ENCODE results near the gene FAM149B1. TPM values are rescaled to one million over a fixed set of nuclear protein-coding genes. Genes with fewer than 3 reads are reported as not detected.

FAM149B1 gene
- total RNA-seq, 1 experiment from 2014 or later: 17.5 TPM

GRCh38 chr10:73262880-73263555, 95.1 kb downstream of the FAM149B1 start:
- RAD21 ChIA-PET (ENCODE audit: low non-redundant PET in 1 of 2, low total read pairs in 2 of 2, uncharacterized antibody in 2 of 2, unreplicated experiment in 2 of 2): no interaction called here
- BruUV-seq (replicated peaks): no TSS peak
- Histone ChIP-seq H3K36me3 (ENCODE audit: control insufficient read depth in 1 of 2, insufficient read depth in 2 of 2, low read length in 2 of 2) (no peaks in the 10 kb centered on the region), H3K4me3 (replicated peaks in 1 of 2; ENCODE audit: low read depth in 1 of 2, low read length in 2 of 2) (no peak overlapping the region), H3K4me2 (ENCODE audit: low read length) (no peak overlapping the region), H2AFZ (ENCODE audit: low read depth, low read length, poor library complexity, severe bottlenecking) (no peak overlapping the region), H3K9me2 (ENCODE audit: insufficient read depth) (no peaks in the 10 kb centered on the region), H3K27me3 (ENCODE audit: insufficient read depth, low read length) (no peaks in the 10 kb centered on the region), H4K20me1 (ENCODE audit: insufficient read depth) (no peaks in the 10 kb centered on the region), H3K9ac (ENCODE audit: low read length) (no peak overlapping the region), H3K79me2 (ENCODE audit: insufficient read depth, low read length) (no peaks in the 10 kb centered on the region), H3K4me1 (ENCODE audit: control insufficient read depth in 1 of 2, insufficient read depth in 2 of 2, low read length in 2 of 2) (peaks cover 13 to 23% of the 10 kb centered on the region in 2 experiments), H3K9me3 (ENCODE audit: control insufficient read depth in 1 of 2, insufficient read depth in 1 of 2, low read depth in 1 of 2, low read length in 2 of 2) (no peaks in the 10 kb centered on the region), H3K27ac (ENCODE audit: low read depth, low read length) (no peak overlapping the region)
- intact Hi-C loops (cut with micrococcal nuclease): loop anchor here (5.0 to 10.0 kb wide), 3 partner anchors 132 to 379 kb away; partner anchors contain the start of genes MYOZ1 and PPP3CB
- no peak for TF ChIP-seq POLR2A (IDR thresholded peaks at IDR 0.05; ENCODE audit: borderline replicate concordance, extremely low read depth, insufficient read depth, insufficient read length)
- TF ChIP-seq, protein P1, sequence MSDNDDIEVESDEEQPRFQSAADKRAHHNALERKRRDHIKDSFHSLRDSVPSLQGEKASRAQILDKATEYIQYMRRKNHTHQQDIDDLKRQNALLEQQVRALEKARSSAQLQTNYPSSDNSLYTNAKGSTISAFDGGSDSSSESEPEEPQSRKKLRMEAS (IDR thresholded peaks at IDR 0.05): no peak
- TF ChIP-seq ELF1 (IDR thresholded peaks at IDR 0.05; ENCODE audit: borderline replicate concordance, low read depth): no peak
- no peak for TF ChIP-seq CEBPB (IDR thresholded peaks at IDR 0.05; ENCODE audit: low read depth)
- DNase-seq (ENCODE audit: low read depth, low spot score): no peak
- POLR2A ChIA-PET: interaction anchor here (1.6 to 2.5 kb wide), 3 partner anchors 10 to 150 kb away, joined by 5 to 16 read pairs (median 14); partner anchors contain the start of genes ANXA7, DNAJC9 and MRPS16
- ATAC-seq: no peak
- CTCF ChIA-PET: interaction anchor here (1.1 to 1.7 kb wide), 5 partner anchors 9 to 381 kb away, joined by 3 to 7 read pairs (median 4); no protein-coding TSS in a partner anchor

- Histone ChIP-seq H3K4me2 (ENCODE audit: low read length) (peak overlapping the region; percentile 7; the same call in 1 of the 2 replicates), H4K20me1 (ENCODE audit: insufficient read depth) (no peaks in the 10 kb centered on the region), H3K27me3 (ENCODE audit: insufficient read depth, low read length) (no peaks in the 10 kb centered on the region), H3K4me3 (replicated peaks in 1 of 2; ENCODE audit: low read depth in 1 of 2, low read length in 2 of 2) (no peak overlapping the region), H3K27ac (ENCODE audit: low read depth, low read length) (no peak overlapping the region), H3K9me2 (ENCODE audit: insufficient read depth) (no peaks in the 10 kb centered on the region), H3K79me2 (ENCODE audit: insufficient read depth, low read length) (no peaks in the 10 kb centered on the region), H3K9me3 (ENCODE audit: control insufficient read depth in 1 of 2, insufficient read depth in 1 of 2, low read depth in 1 of 2, low read length in 2 of 2) (no peaks in the 10 kb centered on the region), H3K36me3 (ENCODE audit: control insufficient read depth in 1 of 2, insufficient read depth in 2 of 2, low read length in 2 of 2) (no peaks in the 10 kb centered on the region), H2AFZ (ENCODE audit: low read depth, low read length, poor library complexity, severe bottlenecking) (peak overlapping the region; percentile 42), H3K9ac (ENCODE audit: low read length) (no peak overlapping the region), H3K4me1 (ENCODE audit: control insufficient read depth in 1 of 2, insufficient read depth in 2 of 2, low read length in 2 of 2) (peaks cover 13 to 23% of the 10 kb centered on the region in 2 experiments)
- peak; percentile 35; the same call in 1 of the 2 replicates for ATAC-seq
- 0 out of 2 replicates have a peak, but pooled peaks have one; percentile 17 for TF ChIP-seq CEBPB (IDR thresholded peaks at IDR 0.05; ENCODE audit: low read depth)
- TF ChIP-seq, protein P2, sequence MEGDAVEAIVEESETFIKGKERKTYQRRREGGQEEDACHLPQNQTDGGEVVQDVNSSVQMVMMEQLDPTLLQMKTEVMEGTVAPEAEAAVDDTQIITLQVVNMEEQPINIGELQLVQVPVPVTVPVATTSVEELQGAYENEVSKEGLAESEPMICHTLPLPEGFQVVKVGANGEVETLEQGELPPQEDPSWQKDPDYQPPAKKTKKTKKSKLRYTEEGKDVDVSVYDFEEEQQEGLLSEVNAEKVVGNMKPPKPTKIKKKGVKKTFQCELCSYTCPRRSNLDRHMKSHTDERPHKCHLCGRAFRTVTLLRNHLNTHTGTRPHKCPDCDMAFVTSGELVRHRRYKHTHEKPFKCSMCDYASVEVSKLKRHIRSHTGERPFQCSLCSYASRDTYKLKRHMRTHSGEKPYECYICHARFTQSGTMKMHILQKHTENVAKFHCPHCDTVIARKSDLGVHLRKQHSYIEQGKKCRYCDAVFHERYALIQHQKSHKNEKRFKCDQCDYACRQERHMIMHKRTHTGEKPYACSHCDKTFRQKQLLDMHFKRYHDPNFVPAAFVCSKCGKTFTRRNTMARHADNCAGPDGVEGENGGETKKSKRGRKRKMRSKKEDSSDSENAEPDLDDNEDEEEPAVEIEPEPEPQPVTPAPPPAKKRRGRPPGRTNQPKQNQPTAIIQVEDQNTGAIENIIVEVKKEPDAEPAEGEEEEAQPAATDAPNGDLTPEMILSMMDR (IDR thresholded peaks at IDR 0.05 in 2 of 3, conservative IDR thresholded peaks at IDR 0.05 in 1 of 3; ENCODE audit: borderline replicate concordance in 1 of 3, insufficient read depth in 1 of 3, low read depth in 2 of 3, low read length in 2 of 3): peak; percentile 51 to 71 (median 52); a peak in 4 of 6 replicates
- peak; percentile 72 for TF ChIP-seq RAD21 (IDR thresholded peaks at IDR 0.05; ENCODE audit: low read depth)
- TF ChIP-seq, protein P3, sequence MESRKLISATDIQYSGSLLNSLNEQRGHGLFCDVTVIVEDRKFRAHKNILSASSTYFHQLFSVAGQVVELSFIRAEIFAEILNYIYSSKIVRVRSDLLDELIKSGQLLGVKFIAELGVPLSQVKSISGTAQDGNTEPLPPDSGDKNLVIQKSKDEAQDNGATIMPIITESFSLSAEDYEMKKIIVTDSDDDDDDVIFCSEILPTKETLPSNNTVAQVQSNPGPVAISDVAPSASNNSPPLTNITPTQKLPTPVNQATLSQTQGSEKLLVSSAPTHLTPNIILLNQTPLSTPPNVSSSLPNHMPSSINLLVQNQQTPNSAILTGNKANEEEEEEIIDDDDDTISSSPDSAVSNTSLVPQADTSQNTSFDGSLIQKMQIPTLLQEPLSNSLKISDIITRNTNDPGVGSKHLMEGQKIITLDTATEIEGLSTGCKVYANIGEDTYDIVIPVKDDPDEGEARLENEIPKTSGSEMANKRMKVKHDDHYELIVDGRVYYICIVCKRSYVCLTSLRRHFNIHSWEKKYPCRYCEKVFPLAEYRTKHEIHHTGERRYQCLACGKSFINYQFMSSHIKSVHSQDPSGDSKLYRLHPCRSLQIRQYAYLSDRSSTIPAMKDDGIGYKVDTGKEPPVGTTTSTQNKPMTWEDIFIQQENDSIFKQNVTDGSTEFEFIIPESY (IDR thresholded peaks at IDR 0.05; ENCODE audit: extremely low read depth, insufficient replicate concordance, low read length): no peak
- intact Hi-C loops (cut with micrococcal nuclease): loop anchor here (5.0 to 10.0 kb wide), 3 partner anchors 131 to 378 kb away; partner anchors contain the start of genes MYOZ1 and PPP3CB
- no TSS peak for BruUV-seq (replicated peaks)
- RAD21 ChIA-PET (ENCODE audit: low non-redundant PET in 1 of 2, low total read pairs in 2 of 2, uncharacterized antibody in 2 of 2, unreplicated experiment in 2 of 2): interaction anchor here in 1 of 2 experiments (0.7 kb wide), 1 partner anchor 381 kb away, joined by 3 read pairs; no protein-coding TSS in a partner anchor
- CTCF ChIA-PET: interaction anchor here (0.8 to 1.7 kb wide), 11 partner anchors 9 to 380 kb away, joined by 3 to 7 read pairs (median 3); partner anchors contain the start of gene DNAJC9
- POLR2A ChIA-PET: interaction anchor here (1.0 to 2.5 kb wide), 4 partner anchors 11 to 150 kb away, joined by 3 to 16 read pairs (median 10); partner anchors contain the start of genes ANXA7, DNAJC9 and MRPS16
- DNase-seq (ENCODE audit: low read depth, low spot score): no peak
Observed at GRCh38 chr10:73263693-73264347, 95.9 kb downstream of the FAM149B1 start.

All from HCT116 (cell line).